Stimulated activated CD8-positive, alpha-beta memory T cell treated with anti-CD3 and anti-CD28 coated beads, Interleukin-12 subunit alpha, Interleukin-12 subunit beta, amount 100 ng/mL, for 24 hours (primary cell): ENCODE data around the gene UBE2C.

Experiments
- DNase-seq: peaks from one replicate; pipeline ENCODE4 v3.0.0-alpha.2; 2020; ENCODE audit errors: extremely low read depth

UBE2C gene

DNA sequence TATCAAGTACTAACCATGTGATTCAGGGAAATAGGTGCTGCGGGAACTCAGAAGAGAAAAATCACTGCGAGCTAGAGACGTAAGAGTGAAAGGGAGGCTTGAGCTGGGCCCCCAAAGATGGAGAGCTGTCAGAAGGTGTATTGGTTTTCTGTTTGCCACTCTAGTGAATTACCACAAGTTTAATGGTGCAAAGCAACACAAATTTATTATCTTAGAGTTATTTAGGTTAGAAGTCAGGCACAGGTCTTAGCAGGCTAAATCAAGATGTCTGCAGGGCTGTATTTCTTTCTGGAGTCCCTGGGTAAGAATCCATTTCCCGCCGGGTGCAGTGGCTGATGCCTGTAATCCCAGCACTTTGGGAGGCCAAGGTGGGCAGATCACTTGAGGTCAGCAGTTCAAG lies 47.5 kb downstream of the UBE2C start:
- no peak for DNase-seq

DNA sequence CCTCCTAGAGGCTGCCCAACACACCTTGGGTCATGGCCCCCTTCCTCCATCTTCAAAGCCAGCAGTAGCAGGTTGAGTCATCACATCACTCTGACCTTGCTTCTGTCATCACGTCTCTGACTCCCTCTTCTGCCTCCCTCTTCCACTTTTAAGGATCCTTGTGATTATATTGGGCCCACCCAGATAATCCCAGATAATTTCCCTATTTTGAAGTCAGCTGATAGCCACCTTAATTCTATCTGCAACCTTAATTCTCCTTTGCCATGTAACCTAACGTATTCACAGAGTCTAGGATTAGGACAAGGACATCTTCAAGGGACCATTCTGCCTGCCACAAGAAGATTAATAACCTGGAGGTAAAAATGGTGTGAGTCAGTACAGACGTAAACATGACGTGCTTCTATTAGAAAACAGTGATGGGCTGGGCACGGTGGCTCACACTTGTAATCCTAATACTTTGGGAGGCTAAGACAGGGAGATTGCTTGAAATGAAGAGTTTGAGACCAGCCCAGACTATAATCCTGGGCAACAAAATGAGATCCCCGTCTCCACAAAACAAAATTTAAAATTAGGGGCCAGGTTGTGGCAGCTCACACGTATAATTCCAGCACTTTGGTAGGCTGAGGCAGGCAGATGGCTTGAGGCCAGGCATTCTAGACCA lies 48.2 kb downstream of the UBE2C start:
- no peak for DNase-seq

DNA sequence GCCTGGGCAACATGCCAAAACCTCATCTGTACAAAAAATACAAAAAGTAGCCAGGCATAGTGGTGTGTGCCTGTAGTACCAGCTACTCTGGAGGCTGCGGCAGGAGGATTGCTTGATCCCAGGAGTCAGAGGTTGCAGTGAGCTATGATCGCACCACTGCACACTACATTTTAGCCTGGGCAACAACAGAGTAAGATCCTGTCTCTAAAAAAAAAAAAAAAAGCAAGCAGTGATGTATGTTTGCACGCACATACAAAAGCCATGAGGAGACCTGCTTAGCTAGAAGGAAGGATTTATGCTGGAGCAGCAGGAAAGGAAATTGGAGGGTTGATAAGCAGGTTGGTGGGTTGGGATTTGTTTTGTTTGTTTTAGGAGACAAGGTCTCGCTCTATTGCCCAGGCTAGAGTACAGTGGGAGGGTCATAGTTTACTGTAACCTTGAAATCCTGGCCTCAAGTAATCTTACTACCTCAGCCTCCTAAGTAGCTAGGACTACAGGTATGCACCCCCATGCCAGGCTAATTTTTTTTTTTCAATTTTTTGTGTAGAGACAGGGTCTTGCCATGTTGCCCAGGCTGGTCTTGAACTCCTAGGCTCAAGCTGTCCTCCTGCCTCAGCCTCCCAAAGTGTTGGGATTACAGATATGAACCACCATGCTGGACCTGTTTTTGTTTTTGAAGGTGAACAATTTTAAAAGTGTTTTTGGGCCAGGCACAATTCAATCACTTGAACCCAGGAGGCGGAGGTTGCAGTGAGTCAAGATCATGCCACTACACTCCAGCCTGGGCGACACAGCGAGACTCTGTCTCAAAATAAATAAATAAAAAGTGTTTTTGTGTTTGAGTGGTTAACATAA lies 49.0 kb downstream of the UBE2C start:
- DNase-seq = no peak

DNA sequence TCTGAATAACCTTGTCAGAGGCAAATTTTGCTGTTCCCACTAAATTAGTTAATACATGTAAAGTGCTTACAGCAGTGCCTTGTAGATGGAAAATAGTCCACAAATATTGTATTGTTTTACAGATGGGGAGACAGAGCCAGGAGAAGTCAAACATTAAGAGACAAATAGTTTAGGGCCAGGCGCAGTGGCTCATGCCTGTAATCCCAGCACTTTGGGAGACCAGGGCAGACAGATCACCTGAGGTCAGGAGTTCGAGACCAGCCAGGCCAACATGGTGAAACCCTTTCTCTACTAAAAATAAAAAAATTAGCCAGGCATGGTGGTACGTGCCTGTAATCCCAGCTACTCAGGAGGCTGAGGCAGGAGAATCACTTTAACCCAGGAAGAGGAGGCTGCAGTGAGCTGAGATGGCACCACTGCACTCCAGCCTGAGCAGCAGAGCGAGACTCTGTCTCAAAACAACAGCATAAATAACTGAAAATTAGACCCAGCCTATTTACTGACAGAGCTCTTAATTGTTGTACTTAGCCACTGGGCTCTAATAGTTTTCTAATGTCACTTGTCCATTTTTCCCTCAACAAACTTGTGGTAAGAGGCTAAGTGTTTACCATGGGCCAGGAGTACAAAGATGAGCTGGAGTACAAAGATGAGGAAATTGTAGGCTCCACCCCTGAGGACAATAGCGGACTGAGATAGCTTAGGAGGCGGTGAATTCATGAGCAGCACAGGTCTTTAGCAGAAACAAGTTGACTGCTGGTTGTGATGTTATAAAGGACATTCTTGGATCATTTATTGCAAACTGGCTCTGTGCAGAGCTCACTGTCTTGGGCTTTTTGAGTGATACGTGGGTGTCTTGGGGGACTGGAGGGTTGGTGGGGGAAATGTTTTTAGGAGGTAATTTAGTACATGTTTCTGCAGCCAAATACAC lies 51.4 kb downstream of the UBE2C start:
- DNase-seq = no peak

DNA sequence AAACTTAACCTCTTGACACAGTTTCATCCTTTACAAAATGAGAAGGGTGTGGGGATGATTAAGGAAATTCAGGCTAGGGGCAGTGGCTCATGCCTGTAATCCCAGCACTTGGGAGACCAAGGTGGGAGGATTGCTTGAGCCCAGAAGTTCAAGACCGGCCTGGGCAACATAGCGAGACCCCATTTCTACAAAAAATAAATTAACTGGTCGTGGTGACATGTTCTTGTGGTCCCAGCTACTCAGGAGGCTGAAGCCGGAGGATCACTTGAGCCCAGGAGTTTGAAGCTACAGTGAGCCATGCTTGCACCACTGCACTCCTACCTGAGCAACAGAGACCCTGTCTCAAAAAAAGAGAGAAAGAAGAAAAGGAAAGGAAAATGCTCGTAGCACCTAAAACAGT lies 54.0 kb downstream of the UBE2C start:
- DNase-seq = no peak
